ENCODE measurements around the gene RUSF1.

GRCh38 chr16:31453255-31454204, 54.7 kb downstream of the RUSF1 start:
- TF ChIP-seq POLR2AphosphoS5 (IDR thresholded peaks at IDR 0.05) (no peak), EP300 (IDR thresholded peaks at IDR 0.05) (no peak), CTCF (IDR thresholded peaks at IDR 0.05) (no peak), POLR2A (IDR thresholded peaks at IDR 0.05) (no peak)
